B cell (primary cell): ENCODE data around the gene OR51I1. TPM values are rescaled to one million over a fixed set of nuclear protein-coding genes. Genes with fewer than 3 reads are reported as not detected.

ENCODE experiments used
- ATAC-seq: fragments of 200-7000 bp; cut with Tn5 transposase; one replicate; pipeline ENCODE4 v1.10.0; 2021; ENCODE audit warnings: low read depth, mild to moderate bottlenecking, moderate number of reproducible peaks, moderate library complexity
- CTCF ChIA-PET: fragments of 350-600 bp; sonication (Branson Sonifier 250); formaldehyde crosslinking; loops from one replicate; lab custom pipeline; 2021; ENCODE audit warnings: antibody characterized with exemption, inconsistent platforms; lab: Charles Lee
- POLR2A ChIA-PET: fragments of 350-600 bp; sonication (Branson Sonifier 250); formaldehyde crosslinking; loops from one replicate; lab custom pipeline; 2021; ENCODE audit warnings: antibody characterized with exemption; lab: Charles Lee
- DNase-seq: peaks from one replicate; pipeline ENCODE4 v3.0.0; 2013
- H2AFZ ChIP-seq: 2 replicates; pipeline ENCODE4 v1.6.1; 2012; ENCODE audit warnings: mild to moderate bottlenecking, low read depth, low read length; ENCODE audit not compliant: insufficient read depth, poor library complexity, severe bottlenecking
- H3K27ac ChIP-seq, 2 donors: 1 replicate in 1 of 2; 2 replicates in 1 of 2; pipeline ENCODE4 v1.5.1; 2012 to 2013; ENCODE audit warnings: low read length in 2 of 2, mild to moderate bottlenecking in 2 of 2, moderate library complexity in 1 of 2
- H3K27me3 ChIP-seq, 4 experiments: fragments of 200-600 bp in 1 of 4; sonication (generic) in 1 of 4; replicated peaks in 1 of 4; 1 replicate in 2 of 4; 2 replicates in 2 of 4; pipeline versions ENCODE4 v1.6.1 to v1.7.0; 2013 to 2016; ENCODE audit warnings: low read length in 3 of 4, mild to moderate bottlenecking in 2 of 4, mixed read lengths in 1 of 4, moderate library complexity in 1 of 4; ENCODE audit not compliant: insufficient read depth in 4 of 4, control insufficient read depth in 3 of 4; ENCODE audit errors: control extremely low read depth in 1 of 4
- H3K36me3 ChIP-seq, 2 experiments: replicated peaks in 1 of 2; 1 replicate in 1 of 2; 2 replicates in 1 of 2; pipeline versions ENCODE4 v1.6.1 to v1.7.1; 2013; ENCODE audit warnings: low read length in 1 of 2; ENCODE audit not compliant: insufficient read depth in 2 of 2, control insufficient read depth in 1 of 2; ENCODE audit errors: control extremely low read depth in 1 of 2, extremely low read depth in 1 of 2
- H3K4me1 ChIP-seq, 2 donors: fragments of 200-600 bp in 1 of 2; sonication (generic) in 1 of 2; 1 replicate in 1 of 2; 2 replicates in 1 of 2; pipeline versions ENCODE4 v1.5.1 to v1.6.1; 2013 to 2017; ENCODE audit warnings: low read length in 2 of 2; ENCODE audit not compliant: control insufficient read depth in 2 of 2, insufficient read depth in 2 of 2
- H3K4me2 ChIP-seq: replicated peaks from 2 replicates; pipeline ENCODE3; 2012; ENCODE audit warnings: mild to moderate bottlenecking, low read depth, low read length; ENCODE audit not compliant: poor library complexity, severe bottlenecking
- H3K4me3 ChIP-seq, 5 experiments: fragments of 200-600 bp in 1 of 5; sonication (generic) in 1 of 5; 1 replicate in 3 of 5; 2 replicates in 2 of 5; pipeline versions ENCODE4 v1.5.1 to v1.7.0; 2011 to 2016; ENCODE audit warnings: low read length in 4 of 5, mild to moderate bottlenecking in 4 of 5, low read depth in 2 of 5, control low read depth in 1 of 5, moderate library complexity in 1 of 5; ENCODE audit not compliant: insufficient read depth in 1 of 5; ENCODE audit errors: control extremely low read depth in 1 of 5, extremely low read depth in 1 of 5
- H3K79me2 ChIP-seq: fragments of 200-600 bp; sonication (generic); one replicate; pipeline ENCODE4 v1.6.0; 2016; ENCODE audit warnings: low read length; ENCODE audit not compliant: control insufficient read depth, insufficient read depth
- H3K9ac ChIP-seq: fragments of 200-600 bp; sonication (generic); 2 replicates; pipeline ENCODE4 v1.6.1; 2017; ENCODE audit warnings: mild to moderate bottlenecking, low read length, moderate library complexity
- H3K9me3 ChIP-seq, 3 donors: one replicate each; pipeline versions ENCODE4 v1.6.1 to v1.7.1; 2013; ENCODE audit warnings: low read length in 2 of 3; ENCODE audit not compliant: control insufficient read depth in 2 of 3, insufficient read depth in 1 of 3; ENCODE audit errors: control extremely low read depth in 1 of 3
- H4K20me1 ChIP-seq: 2 replicates; pipeline ENCODE4 v1.6.0; 2012; ENCODE audit warnings: mild to moderate bottlenecking, low read length; ENCODE audit not compliant: insufficient read depth, control insufficient read depth, poor library complexity, severe bottlenecking
- H3K27ac Mint-ChIP-seq: one replicate; pipeline ENCODE4 v1.8.0; 2021; ENCODE audit warnings: mixed read lengths
- H3K27me3 Mint-ChIP-seq: one replicate; pipeline ENCODE4 v1.8.0; 2021; ENCODE audit warnings: mixed read lengths
- H3K4me1 Mint-ChIP-seq: one replicate; pipeline ENCODE4 v1.8.0; 2021; ENCODE audit warnings: mixed read lengths
- H3K4me3 Mint-ChIP-seq: one replicate; pipeline ENCODE4 v1.8.0; 2021; ENCODE audit warnings: mixed read lengths
- H3K9me3 Mint-ChIP-seq: one replicate; pipeline ENCODE4 v1.8.0; 2022; ENCODE audit warnings: mixed read lengths; ENCODE audit not compliant: insufficient read depth
- EZH2 ChIP-seq: IDR thresholded peaks from 2 replicates; pipeline ENCODE4 v1.6.1; 2012; ENCODE audit warnings: borderline replicate concordance, low read depth, mild to moderate bottlenecking, moderate library complexity, low read length; ENCODE audit not compliant: insufficient read depth, poor library complexity, severe bottlenecking
- WGBS: methylation state at CpG from one replicate; pipeline ENCODE4 v1.1.5; 2013; ENCODE audit warnings: missing lambda C conversion rate; ENCODE audit not compliant: insufficient coverage; 5-methylcytosine and 5-hydroxymethylcytosine counted together
- intact Hi-C: fragments of 100-400 bp; cut with micrococcal nuclease; formaldehyde crosslinking; loops from one replicate; pipeline ENCODE4 v1.10.0; 2022
- polyA plus RNA-seq: library from polyadenylated mRNA; depleted of rRNA; stranded (reverse); fragments of >200 nt; gene quantifications from 2 replicates; pipeline ENCODE4 v1.2.3, GENCODE V29; 2012
- total RNA-seq, 2 donors: library from RNA; stranded (reverse); fragments of 120-200 nt in 1 of 2; gene quantifications; 1 replicate in 1 of 2; 2 replicates in 1 of 2; pipeline versions ENCODE4 v1.2.3 to v1.2.4, GENCODE V29; 2013 to 2022
- TF ChIP-seq, protein P1 (sequence below): fragments of 200-600 bp; IDR thresholded peaks from one replicate; pipeline ENCODE4 v1.8.0; 2022; ENCODE audit warnings: antibody characterized with exemption, mild to moderate bottlenecking

OR51I1 gene
- total and polyA plus RNA-seq, 2 donors (not counting 1 experiment from before 2014, with no cell fraction given): 0.31 TPM; not detected in 1

DNA sequence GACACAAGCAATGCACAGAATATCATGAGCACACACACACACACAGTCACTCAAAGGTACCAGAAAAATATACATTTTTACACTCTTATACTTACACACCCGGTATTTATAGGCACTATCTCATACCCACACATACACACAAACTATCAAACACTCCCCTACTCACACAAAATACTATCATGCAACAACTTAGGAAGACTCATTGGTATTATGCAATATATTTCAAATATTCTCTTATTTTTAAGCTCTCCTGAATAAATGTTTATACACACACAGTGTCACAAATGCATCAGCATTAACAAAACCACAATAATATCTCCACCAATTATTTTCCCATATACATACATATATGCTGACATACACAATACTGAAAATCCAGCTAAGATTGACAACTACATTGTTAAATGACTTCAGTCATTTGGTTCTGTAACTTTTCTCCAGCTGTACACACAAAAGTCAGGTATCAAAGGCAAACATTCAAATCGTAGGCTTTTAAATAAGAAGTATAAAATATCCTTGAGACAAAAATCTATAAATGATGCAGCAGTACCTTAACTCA is 2.6 kb upstream of the OR51I1 start:
- H3K79me2 ChIP-seq: no peaks in the 10 kb centered on the region
- DNase-seq (no peak), ATAC-seq (no peak)
- Mint-ChIP-seq H3K27me3 (peaks cover 31% of the 10 kb centered on the region), H3K4me3 (no peak overlapping the region), H3K9me3 (no peaks in the 10 kb centered on the region), H3K27ac (no peak overlapping the region), H3K4me1 (no peaks in the 10 kb centered on the region)
- H3K4me3 ChIP-seq: no peak overlapping the region
- no peak overlapping the region for H3K27ac ChIP-seq
- POLR2A ChIA-PET: no interaction called here
- no peak overlapping the region for H3K9ac ChIP-seq
- no peaks in the 10 kb centered on the region for H3K4me1 ChIP-seq
- no peaks in the 10 kb centered on the region for H4K20me1 ChIP-seq
- H3K36me3 ChIP-seq: no peaks in the 10 kb centered on the region
- H2AFZ ChIP-seq: no peak overlapping the region
- no peak overlapping the region for H3K4me2 ChIP-seq
- CTCF ChIA-PET: no interaction called here
- no peaks in the 10 kb centered on the region for H3K9me3 ChIP-seq
- no peak for TF ChIP-seq EZH2
- TF ChIP-seq, protein P1, sequence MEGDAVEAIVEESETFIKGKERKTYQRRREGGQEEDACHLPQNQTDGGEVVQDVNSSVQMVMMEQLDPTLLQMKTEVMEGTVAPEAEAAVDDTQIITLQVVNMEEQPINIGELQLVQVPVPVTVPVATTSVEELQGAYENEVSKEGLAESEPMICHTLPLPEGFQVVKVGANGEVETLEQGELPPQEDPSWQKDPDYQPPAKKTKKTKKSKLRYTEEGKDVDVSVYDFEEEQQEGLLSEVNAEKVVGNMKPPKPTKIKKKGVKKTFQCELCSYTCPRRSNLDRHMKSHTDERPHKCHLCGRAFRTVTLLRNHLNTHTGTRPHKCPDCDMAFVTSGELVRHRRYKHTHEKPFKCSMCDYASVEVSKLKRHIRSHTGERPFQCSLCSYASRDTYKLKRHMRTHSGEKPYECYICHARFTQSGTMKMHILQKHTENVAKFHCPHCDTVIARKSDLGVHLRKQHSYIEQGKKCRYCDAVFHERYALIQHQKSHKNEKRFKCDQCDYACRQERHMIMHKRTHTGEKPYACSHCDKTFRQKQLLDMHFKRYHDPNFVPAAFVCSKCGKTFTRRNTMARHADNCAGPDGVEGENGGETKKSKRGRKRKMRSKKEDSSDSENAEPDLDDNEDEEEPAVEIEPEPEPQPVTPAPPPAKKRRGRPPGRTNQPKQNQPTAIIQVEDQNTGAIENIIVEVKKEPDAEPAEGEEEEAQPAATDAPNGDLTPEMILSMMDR: no peak
- intact Hi-C loops: no loop called here
- WGBS: 80% methylated on average over 1 of the region's 2 CpGs
- no peaks in the 10 kb centered on the region for H3K27me3 ChIP-seq

DNA sequence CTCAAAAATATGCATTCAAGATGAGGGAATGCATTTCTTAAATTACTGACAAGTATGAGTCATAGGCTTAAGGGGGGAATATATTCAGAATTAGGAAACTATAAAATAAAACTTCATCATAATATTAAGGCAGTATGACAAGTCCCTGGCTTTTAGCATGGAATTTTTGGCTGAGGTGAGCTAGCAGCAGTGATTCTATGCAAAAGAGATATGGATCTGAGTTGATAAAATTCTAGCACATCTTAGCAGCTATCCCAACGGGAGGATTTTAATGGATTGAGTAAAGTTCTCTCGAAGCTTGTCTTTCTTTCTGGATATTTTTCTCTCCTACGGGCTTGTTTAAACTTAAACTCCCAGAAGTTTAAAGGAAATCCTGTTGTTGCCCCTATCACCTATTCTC is 18.2 kb downstream of the OR51I1 start:
- Histone ChIP-seq H3K9ac (no peak overlapping the region), H3K4me3 (no peak overlapping the region), H3K36me3 (no peaks in the 10 kb centered on the region), H3K4me2 (no peak overlapping the region), H3K27ac (no peak overlapping the region), H2AFZ (no peak overlapping the region), H3K79me2 (no peaks in the 10 kb centered on the region), H3K4me1 (no peaks in the 10 kb centered on the region), H3K9me3 (no peaks in the 10 kb centered on the region), H3K27me3 (peaks cover 0 to 2% (median 0%) of the 10 kb centered on the region in 4 experiments), H4K20me1 (no peaks in the 10 kb centered on the region)
- POLR2A ChIA-PET: no interaction called here
- no peak overlapping the region for H3K4me3 Mint-ChIP-seq
- ATAC-seq (no peak), DNase-seq (no peak)
- H3K27me3 Mint-ChIP-seq: peaks cover 13% of the 10 kb centered on the region
- H3K27ac Mint-ChIP-seq: no peak overlapping the region
- no CpG with 5 or more reads among the region's 3 CpGs for WGBS
- intact Hi-C loops: no loop called here
- H3K4me1 Mint-ChIP-seq: no peaks in the 10 kb centered on the region
- TF ChIP-seq, protein P1: no peak
- no peak for TF ChIP-seq EZH2
- CTCF ChIA-PET: no interaction called here
- peaks cover 3% of the 10 kb centered on the region for H3K9me3 Mint-ChIP-seq
